ENCODE data around the gene CASZ1.

The CASZ1 gene, protein sequence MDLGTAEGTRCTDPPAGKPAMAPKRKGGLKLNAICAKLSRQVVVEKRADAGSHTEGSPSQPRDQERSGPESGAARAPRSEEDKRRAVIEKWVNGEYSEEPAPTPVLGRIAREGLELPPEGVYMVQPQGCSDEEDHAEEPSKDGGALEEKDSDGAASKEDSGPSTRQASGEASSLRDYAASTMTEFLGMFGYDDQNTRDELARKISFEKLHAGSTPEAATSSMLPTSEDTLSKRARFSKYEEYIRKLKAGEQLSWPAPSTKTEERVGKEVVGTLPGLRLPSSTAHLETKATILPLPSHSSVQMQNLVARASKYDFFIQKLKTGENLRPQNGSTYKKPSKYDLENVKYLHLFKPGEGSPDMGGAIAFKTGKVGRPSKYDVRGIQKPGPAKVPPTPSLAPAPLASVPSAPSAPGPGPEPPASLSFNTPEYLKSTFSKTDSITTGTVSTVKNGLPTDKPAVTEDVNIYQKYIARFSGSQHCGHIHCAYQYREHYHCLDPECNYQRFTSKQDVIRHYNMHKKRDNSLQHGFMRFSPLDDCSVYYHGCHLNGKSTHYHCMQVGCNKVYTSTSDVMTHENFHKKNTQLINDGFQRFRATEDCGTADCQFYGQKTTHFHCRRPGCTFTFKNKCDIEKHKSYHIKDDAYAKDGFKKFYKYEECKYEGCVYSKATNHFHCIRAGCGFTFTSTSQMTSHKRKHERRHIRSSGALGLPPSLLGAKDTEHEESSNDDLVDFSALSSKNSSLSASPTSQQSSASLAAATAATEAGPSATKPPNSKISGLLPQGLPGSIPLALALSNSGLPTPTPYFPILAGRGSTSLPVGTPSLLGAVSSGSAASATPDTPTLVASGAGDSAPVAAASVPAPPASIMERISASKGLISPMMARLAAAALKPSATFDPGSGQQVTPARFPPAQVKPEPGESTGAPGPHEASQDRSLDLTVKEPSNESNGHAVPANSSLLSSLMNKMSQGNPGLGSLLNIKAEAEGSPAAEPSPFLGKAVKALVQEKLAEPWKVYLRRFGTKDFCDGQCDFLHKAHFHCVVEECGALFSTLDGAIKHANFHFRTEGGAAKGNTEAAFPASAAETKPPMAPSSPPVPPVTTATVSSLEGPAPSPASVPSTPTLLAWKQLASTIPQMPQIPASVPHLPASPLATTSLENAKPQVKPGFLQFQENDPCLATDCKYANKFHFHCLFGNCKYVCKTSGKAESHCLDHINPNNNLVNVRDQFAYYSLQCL (N-terminal part only)

DNA sequence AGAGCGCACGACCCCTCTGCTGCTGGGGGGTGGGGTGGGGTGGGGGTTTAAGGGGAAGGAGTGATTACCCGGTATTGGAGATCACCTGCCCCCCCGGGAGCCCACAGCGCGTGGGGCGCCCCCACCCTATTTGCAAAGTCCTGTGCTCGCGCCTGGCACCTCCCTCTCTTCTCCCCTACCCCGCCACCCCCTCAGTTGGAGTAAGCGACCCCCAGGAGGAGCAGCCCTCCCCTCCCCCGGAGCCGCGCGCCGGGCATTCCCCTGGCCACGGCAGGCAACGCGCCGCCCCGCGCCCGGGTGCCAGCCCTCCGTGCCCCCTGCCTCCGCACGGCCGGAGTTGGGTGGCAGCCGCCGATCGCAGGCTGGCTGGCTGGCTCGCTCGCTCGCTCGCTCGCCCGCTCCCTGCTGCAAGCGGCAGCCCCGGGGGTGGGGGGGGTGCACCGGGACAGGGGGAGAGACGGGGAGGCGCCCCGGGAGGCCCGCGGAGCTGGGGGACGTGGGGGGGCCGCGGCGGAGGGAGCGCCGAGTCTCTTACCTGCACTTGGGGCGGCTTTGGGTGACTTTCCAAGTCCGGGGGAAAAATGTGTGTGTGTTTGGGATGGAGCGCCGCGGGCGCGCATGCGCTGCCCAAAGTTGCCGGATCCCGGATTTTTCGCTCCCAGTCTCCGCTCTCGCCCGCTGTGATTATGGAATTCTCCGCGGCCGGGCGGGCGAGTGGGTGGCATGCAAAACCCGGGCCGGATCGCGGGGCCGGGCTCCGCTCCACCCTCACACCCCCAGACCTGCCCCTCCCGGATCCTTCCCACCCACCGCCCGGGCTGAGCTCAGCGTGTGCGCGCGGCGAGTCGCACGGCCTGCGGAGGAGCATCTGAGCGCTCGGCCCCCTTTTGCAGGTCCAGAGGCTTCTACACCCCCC, at the start of gene CASZ1:
Gene CASZ1, minus strand, starts transcription at position 618 of the 916 bp plus-strand sequence. CDS start 102,757 bp downstream, outside the sequence.
- no peak for DNase-seq (ENCODE audit: low read depth in 2 of 2)

DNA sequence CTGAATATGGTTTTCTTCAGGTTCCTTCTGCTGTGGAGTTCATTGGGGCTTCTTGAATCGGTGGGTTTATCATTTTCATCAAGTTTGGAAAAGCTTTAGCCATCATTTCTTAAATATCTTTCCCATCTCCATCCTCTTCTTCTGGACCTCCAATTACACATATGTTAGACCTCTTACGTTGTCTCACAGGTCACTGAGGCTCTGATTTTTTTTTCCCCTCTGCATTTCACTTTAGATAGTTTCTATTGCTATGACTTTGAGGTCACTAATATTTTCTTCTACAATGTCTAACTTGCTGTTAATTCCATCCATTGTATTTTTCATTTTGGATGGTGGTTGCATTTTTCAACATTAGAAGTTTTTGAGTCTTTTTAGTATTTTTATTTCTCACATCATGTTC, 47.3 kb upstream of the CASZ1 start:
- no peak for DNase-seq (ENCODE audit: low read depth in 2 of 2)

DNA sequence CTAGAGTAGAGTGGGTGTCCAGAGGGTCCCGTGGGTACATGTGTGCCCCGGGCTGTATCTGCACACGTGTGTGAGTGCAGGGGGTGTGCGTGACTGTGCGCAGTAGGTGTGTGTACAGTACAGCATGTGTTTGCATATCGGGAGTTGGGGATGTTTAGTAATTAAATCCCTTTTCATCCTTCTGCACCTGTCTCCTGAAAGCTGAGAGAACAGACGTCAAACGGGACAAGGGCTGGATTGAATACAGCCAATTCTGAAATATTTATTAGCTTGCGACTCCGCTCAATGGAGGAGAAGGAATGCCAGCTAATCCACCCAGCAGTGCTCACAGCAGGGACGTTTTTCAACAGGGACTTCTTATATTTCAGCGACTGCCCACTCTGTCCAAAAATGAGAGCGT, 44.7 kb upstream of the CASZ1 start:
- DNase-seq (ENCODE audit: low read depth in 2 of 2): no peak

DNA sequence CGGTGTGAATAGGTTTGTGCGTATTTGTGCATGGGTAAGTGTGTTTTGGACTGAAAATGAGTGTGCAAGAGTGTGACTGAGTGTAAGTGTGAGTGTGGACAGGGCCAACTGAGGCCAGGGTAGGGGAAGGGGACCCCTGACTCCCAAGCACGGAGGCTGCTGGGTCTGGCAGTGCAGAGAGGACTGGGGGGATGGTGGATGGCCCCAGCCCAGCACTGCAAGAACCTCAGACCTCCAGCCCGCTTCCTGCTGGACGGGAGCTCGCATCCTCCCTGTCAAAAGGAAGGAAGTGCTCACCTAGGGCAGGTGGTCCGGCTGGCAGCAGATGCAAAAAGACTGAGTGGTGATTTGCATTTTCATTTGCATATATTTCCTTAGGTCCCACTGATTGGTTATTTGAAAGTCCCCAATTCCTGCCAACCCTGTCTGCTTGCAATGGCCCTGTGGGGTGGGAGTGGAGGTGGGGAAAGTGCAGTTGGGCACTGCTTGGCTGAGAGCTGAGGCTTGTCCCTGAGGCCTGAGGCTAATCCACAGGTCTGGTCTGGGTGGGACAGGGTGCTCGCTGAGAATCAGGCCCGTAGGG, 42.8 kb upstream of the CASZ1 start:
- no peak for DNase-seq (ENCODE audit: low read depth in 2 of 2)

DNA sequence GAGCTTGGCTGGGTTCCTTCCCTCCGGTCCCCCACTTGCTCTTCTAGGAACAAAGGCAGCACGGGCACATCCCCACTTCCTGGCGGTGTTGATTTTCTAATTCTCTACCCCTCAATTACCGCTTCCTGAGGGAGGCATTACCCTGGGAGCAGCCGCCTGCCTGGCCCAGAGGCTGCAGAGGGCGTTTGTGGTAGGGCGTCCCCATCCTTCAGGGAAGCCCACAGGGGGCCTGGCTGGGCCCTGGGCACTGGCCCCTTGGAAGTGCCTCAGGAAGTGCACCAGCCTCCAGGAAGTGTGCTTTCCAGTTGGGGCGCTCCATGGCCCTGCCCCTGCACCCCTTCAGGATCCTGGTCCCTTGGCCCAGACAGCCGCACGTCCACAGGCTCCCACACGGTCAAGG, 42.1 kb upstream of the CASZ1 start:
- DNase-seq (ENCODE audit: low read depth in 2 of 2): no peak

DNA sequence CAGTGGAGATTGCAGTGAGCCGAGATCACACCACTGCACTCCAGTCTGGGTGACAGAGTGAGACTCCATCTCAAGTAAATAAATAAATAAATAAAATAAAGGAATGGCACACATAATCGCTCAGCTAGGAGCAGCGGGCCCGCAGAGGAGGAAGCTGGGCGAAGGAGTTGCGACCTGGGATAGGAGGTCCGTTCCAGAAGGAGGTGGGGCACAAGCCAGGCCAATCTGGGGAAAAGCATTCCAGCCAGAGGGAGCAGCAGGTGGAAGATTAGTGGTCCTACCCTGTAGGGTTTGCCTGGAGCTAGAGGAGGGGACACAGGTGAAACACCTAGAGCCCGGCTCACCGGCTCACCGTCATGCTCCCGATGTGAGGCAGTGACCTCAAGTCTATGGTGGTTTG, 40.3 kb upstream of the CASZ1 start:
- no peak for DNase-seq (ENCODE audit: low read depth in 2 of 2)

DNA sequence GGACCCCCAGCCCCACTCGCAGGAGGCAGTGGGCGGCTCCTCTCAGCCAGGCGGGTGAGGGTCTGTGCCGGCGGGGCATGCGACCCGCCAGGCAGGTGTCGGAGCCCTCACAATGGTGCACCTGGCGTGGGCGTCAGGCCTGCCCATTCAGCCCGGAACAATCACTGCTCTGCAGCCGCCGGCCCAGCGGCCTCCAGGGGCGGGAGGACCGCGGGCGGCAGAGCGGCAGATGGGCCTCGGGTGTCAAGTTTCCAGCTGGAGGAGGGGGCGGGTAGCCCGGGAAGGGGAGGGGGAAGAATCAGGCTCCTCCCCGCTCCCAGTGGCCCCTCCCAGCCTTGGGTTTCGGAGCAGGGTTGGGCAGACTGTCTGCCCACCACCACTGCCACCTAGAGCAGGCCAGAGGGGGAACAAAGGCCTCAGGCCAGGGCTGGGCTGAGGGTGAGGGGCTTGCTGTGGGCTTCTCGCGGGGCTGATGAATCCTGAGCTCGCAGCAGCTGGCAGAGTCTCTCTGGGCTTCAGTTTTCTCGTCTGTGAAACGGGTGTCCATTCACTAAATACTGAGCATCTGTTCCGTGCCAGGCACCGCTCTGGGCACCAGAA, 39.5 kb upstream of the CASZ1 start:
- DNase-seq (ENCODE audit: low read depth in 2 of 2): no peak

DNA sequence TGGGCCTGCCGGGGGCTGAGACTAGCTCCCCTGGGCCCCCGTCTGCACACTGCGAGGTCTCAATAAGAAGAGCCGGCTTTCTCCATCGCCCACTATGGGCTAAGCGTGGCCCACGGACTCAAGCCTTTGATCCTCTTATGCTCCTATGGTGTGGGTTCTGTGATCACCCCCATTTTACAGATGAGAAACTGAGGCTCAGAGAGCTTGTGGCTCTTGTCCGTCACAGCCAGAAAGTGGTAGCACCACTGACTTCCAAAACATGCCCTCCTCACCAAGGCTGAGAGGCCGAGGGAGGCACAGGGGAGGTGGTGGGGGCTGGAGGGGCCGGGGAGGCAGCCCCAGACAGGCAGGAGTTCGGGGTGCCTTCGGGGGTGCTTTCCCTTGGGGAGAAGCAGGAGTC, 39.0 kb upstream of the CASZ1 start:
- no peak for DNase-seq (ENCODE audit: low read depth in 2 of 2)

DNA sequence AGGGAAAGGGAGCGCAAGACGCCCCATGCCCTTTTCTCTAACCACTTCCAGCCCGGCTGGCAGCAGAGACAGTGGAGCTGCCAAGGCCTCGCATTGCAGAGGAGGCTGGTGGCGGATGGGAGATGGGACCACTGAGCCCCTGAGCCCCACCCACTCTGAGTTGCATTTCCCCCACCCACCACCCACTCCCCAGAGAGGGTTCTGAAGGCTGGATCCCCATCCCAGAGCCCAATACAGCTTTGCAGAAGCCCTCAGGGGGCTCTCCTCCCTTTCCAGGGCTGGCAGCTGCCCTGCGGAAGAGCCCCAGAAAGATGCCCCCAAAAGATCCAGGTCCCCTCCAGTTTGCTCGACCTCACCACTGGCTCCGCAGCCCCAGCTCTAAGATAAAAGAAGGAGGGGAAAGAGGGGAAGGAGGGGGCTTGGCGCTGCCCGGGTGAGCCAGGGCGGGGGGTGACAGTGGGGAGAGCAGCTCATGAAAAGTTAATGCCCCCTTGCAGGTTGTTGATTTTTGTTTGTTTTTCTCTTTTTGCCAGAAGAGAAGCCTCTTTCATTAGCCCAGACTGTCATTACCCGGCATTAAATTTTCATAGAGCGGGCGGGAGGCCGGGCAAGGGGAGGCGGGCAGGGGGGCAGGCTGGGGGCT, 38.4 kb upstream of the CASZ1 start:
- DNase-seq (ENCODE audit: low read depth in 2 of 2): no peak

DNA sequence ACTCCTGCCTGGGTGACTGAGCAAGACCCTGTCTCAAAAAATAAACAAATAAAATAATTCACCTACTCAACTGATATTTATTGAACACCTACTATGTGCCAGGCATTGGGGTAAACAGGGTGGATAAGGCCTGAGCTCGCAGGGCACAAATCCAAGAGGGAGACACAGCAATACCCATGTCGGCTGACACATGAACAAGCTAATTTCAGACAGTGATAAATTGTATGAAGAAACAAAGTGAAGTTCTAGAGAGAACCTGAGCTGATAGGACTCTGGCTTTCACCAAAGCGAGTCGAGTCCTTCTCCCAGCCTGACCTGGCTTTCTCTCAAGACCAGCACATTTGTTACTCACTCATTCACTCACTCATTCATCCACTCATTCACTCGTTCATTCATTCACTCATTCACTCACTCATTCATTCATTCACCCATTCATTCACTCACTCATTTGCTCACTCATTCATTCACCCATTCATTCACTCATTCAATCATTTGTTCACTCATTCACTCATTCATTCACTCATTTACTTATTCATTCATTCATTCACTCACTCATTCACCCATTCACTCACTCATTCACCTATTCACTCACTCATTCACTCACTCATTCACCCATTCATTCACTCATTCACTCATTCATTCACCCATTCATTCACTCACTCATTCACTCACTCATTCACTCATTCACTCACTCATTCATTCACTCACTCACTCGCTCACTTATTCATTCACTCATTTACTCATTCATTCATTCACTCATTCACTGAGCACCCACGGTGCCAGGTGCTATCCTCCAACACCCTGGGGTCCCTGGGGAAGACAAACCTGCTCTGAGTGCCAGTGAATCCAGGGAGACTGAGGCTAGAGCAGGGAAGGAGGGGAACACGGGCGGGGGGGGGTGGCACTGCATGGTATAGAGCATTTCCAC, 37.4 kb upstream of the CASZ1 start:
- no peak for DNase-seq (ENCODE audit: low read depth in 2 of 2)

DNA sequence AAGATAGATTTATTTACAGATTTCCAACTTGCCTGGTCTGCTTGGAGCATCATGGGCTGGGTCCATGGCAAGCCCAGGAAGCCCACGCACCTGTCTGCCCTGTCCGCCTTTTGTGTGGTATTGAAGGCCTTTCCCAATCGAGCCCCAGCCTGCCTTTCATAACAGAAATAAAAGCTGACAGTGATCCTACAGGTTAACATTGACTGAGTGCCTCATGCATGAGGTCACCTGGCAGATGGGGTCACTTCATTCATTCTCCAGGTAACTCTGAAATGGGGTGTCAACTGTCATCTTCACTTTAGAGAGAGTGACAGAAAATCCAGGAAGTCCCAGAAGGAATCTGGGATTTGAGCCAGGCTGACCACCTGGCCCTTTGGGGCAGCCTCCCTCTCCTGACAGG, 36.3 kb upstream of the CASZ1 start:
- DNase-seq (ENCODE audit: low read depth in 2 of 2): no peak

DNA sequence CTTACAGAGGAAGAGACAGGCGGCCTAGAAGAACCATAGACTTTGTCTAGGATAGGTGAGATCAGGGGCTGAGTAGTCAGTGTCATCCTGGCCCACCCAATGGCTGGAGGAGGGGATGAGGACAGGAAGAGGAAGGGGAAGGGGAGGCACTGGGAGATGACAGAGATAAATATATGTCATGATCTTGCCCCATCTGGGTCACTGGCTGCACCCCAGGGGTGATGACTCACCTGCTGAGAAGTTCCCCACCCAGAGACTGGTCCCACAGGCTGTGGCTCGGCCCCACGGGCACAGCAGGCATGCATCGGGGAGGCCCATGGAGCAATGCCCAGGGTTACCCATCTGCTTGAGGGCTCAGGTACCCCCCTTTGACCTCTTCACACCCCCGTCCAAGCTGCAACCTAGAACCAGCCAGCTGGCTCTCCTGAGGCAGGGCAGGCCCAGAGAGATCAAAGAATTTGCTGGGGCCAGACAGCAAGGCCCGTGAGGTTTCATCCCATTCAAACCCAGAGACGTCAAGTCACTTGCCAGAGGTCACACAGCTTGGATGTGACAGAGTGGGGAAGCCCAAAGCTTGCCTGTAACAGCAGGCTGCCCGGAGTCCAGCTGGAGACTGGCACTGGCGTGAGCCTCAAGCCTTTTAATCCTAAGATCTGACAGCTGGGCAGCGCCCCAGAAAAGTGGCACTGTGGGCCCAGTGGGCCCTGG, 34.7 kb upstream of the CASZ1 start:
- no peak for DNase-seq (ENCODE audit: low read depth in 2 of 2)

DNA sequence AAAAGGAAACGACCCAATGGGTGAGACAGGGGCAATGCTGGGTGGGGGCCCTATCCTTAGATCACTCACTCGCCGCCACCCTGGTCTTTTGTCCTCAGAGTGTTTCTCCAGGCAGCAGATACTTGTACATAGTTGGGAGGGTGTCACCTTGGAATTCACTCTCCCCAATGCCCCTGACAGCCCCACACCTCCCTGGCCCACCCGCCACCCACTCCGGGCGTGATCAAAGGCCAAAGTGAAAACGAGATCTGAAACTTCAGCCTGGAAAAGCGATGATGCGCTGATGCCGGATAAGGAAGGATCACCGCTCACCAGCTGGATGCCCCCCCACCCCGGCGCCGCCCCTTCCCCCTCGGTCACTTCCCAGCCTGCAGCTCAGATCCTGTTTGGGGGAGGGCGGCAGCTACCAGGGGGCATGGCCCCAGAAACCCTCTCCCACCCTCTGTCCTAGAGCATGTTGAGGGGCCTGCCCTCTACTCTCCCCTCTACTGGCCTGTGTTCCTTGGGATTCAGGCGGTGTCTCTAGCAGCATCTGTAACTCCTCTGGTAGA, 33.6 kb upstream of the CASZ1 start:
- no peak for DNase-seq (ENCODE audit: low read depth in 2 of 2)

DNA sequence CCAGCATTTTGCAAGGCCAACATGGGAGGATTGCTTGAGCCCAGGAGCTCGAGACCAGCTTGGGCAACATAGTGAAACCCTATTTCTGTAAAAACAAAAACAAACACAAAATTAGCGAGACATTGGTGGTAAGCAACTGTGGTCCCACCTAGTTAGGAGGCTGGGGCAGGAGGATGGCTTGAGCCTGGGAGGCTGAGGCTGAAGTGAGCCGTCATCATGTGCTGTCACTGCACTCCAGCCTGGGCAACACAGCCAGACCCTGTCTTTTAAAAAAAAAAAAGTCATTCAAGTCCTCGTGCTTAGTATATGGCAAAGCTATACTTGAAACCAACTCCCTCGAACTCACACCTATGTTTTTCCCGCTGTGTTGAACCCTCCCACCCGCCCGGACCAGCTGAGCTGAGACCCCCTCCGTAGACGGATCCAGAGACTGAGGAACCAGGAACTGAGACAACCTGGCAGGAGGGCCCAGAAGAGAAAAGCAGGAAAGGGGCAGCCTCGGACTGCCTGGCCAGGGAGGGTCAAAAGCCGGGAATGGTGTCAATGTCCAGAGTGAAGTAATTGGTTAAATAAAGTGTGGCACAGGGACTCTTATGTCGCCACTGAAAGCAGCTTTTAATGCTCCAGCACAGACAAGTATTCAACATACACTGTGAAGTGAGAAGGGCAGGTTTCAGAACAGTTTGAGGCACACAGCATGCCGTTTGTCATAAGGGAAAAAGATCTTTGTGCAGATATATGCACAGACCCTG, 32.8 kb upstream of the CASZ1 start:
- no peak for DNase-seq (ENCODE audit: low read depth in 2 of 2)

DNA sequence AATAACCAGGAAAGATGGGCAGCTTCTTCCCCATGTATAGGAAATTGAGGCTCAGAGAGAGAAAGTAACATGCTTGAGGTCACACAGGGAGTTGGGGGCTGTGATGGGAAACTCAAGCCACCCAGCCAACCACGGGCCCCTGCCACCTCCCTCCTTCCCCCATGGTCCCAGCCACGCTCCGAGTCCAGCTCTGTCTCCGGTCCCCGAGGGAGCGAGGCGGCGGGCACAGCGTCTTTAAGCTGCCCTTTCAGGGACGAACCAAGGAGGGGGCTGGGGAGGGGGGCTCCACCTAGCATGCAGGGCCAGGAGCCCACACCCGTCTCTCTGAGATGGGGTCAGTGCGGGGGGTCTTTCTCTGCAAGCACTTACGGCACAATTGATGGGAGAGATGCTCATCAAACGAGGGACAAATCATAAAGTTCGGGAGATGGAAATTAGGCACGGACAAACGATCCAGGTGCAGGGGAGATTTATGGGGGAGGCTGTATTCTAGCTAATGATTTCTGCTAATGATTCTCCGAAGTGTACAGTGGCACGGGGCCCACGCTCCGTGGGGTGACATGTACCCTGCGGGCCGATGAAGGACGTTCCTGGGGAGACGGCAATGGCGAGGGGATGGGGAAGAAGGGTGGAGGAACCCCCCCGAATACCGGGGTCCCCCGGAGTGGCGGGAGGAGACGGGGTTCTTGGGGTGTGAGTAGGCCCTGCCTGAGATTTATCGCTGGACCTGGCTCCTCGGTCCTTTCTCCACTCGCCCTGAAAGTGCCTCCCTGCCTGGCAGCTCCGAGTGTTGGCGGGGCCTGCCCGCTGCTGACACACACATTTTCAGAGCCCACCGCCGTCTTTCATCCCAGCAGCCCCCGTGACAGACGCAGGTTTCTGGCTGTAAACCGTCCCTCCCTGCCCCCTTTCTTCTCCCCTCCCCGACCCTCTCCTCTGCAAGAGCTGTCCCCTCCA, 31.2 kb upstream of the CASZ1 start:
- DNase-seq (ENCODE audit: low read depth in 2 of 2): no peak

DNA sequence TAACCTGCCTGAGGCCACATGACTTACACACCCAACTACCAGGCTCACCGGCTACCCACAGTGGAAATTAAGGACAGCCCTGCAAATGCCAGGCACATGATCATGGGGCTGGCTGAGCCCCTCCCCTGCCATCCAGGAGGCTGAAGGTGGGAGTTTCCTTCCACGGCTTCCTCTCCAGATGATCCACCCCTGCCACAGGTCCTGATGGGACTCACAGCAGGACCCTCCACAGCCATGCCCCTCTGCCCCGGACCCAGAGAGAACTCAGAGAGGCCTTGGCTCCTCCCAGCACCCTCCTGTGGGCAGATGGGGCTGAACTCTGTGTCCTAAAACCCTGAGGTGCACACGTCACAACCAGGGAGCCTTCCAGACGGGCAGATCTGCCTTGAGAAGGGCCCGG, 29.1 kb upstream of the CASZ1 start:
- no peak for DNase-seq (ENCODE audit: low read depth in 2 of 2)

All from stimulated activated CD4-positive, alpha-beta T cell treated with anti-CD3 and anti-CD28 coated beads, Interleukin-4, amount 100 ng/mL, for 48 hours (primary cell).